Peyer's patch (tissue), 4 donors: ENCODE results near the gene PCK2. TPM values are rescaled to one million over a fixed set of nuclear protein-coding genes. Genes with fewer than 3 reads are reported as not detected.

Experiments
- DNase-seq, 3 donors: peaks; one replicate each; pipeline ENCODE4 v3.0.0-alpha.2; 2017 to 2019
- H3K27ac ChIP-seq, 4 donors: fragments of 200-600 bp; sonication (generic); one replicate each; pipeline ENCODE4 v1.5.1; 2016 to 2019
- H3K27me3 ChIP-seq, 2 donors: fragments of 200-600 bp; sonication (generic); one replicate each; pipeline ENCODE4 v1.5.1; 2019
- H3K36me3 ChIP-seq, 3 donors: fragments of 200-600 bp; sonication (generic); one replicate each; pipeline ENCODE4 v1.5.1; 2016 to 2019
- H3K4me1 ChIP-seq, 4 donors: fragments of 200-600 bp; sonication (generic); one replicate each; pipeline ENCODE4 v1.5.1; 2016 to 2019
- H3K4me3 ChIP-seq, 4 donors: fragments of 200-600 bp; sonication (generic); 1 replicate in 3 of 4; 2 replicates in 1 of 4; pipeline ENCODE4 v1.5.1; 2016 to 2019; ENCODE audit warnings: mild to moderate bottlenecking in 1 of 4
- H3K9me3 ChIP-seq, 4 donors: fragments of 200-600 bp; sonication (generic); one replicate each; pipeline ENCODE4 v1.5.1; 2016 to 2019; ENCODE audit warnings: mild to moderate bottlenecking in 1 of 4
- POLR2A ChIP-seq, 2 donors: fragments of 450-650 bp; IDR thresholded peaks; one replicate each; pipeline ENCODE4 v1.5.1; 2017; ENCODE audit warnings: antibody characterized with exemption in 2 of 2, mild to moderate bottlenecking in 2 of 2, moderate library complexity in 2 of 2
- total RNA-seq, 4 donors: library from RNA; depleted of rRNA; stranded (reverse); fragments of >200 nt; gene quantifications; one replicate each; pipeline ENCODE4 v1.1.0, GENCODE V29; 2016
- TF ChIP-seq, protein P1 (sequence below), 6 experiments: fragments of 450-650 bp in 4 of 6; fragments of 200-600 bp in 2 of 6; sonication (generic) in 1 of 6; IDR thresholded peaks; one replicate each; pipeline ENCODE4 v1.5.1; 2017 to 2019; ENCODE audit warnings: antibody characterized with exemption in 6 of 6, mild to moderate bottlenecking in 3 of 6, moderate library complexity in 1 of 6

Gene PCK2
- total RNA-seq, 4 donors from 2014 or later = 53.6 to 820 (median 644) TPM

DNA sequence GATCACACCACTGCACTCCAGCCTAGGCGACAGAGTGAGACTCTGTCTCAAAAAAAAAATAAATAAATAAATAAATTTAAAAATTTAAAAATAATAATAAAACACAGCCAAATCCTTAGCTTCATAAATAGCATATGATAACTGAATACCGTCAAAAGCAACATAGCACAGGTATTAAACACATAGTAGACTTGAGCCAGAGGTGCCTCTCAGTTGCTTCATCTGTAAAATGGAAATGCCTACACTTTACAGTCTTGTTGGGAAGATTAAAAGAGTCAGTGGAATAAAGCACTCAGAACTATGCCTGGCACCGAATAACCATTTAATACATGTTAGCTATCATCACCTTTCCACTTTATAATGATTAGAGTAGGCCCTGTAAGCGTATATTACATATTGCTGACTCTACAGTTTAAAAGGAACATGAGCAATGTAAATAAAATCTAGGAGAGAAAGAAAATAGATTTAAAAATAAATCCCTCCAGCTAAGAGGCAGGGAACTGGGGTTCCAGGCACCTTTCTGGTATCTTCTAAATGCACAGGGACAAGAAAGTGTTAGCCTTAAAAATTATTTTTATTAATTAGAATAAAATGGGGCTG lies 12.7 kb downstream of the PCK2 start:
- H3K9me3 ChIP-seq = no peaks in the 10 kb centered on the region
- H3K27ac ChIP-seq = no peak overlapping the region
- no peaks in the 10 kb centered on the region for H3K27me3 ChIP-seq
- H3K4me3 ChIP-seq = no peak overlapping the region
- H3K4me1 ChIP-seq = peaks cover 0 to 9% (median 3%) of the 10 kb centered on the region in 4 donors
- peaks cover 0 to 22% (median 0%) of the 10 kb centered on the region in 3 donors for H3K36me3 ChIP-seq
- DNase-seq = no peak
- TF ChIP-seq, protein P1, sequence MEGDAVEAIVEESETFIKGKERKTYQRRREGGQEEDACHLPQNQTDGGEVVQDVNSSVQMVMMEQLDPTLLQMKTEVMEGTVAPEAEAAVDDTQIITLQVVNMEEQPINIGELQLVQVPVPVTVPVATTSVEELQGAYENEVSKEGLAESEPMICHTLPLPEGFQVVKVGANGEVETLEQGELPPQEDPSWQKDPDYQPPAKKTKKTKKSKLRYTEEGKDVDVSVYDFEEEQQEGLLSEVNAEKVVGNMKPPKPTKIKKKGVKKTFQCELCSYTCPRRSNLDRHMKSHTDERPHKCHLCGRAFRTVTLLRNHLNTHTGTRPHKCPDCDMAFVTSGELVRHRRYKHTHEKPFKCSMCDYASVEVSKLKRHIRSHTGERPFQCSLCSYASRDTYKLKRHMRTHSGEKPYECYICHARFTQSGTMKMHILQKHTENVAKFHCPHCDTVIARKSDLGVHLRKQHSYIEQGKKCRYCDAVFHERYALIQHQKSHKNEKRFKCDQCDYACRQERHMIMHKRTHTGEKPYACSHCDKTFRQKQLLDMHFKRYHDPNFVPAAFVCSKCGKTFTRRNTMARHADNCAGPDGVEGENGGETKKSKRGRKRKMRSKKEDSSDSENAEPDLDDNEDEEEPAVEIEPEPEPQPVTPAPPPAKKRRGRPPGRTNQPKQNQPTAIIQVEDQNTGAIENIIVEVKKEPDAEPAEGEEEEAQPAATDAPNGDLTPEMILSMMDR (IDR thresholded peaks at IDR 0.05) = no peak
- TF ChIP-seq POLR2A (IDR thresholded peaks at IDR 0.05) = no peak

DNA sequence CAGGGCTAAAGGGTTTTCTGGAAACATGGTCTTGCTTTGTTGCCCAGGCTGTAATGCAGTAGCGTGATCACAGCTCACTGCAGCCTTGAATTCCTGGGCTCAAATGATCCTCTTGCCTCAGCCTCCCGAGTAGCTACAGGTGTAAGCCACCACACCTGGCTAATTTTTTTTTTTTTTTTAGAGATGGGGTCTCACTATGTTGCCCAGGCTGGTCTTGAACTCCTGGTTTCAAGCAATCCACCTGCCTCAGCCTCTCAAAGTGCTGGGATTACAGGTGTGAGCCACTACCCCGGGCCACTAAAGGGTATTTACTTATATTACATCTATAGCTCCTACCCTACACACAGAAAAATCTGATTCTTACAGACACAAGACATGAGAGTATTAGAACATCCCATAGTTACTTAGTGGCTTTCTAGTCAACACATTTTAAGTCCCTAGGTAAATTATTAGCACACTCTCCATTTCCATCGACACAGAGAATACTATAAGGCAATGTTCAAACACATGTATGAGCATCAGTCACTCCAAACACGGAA lies 14.3 kb downstream of the PCK2 start:
- no peaks in the 10 kb centered on the region for H3K27me3 ChIP-seq
- no peak for DNase-seq
- H3K4me1 ChIP-seq = peaks cover 0 to 9% (median 5%) of the 10 kb centered on the region in 4 donors
- H3K4me3 ChIP-seq = no peak overlapping the region
- H3K27ac ChIP-seq = peak overlapping the region; percentile 11 to 72 (median 40)
- no peaks in the 10 kb centered on the region for H3K9me3 ChIP-seq
- H3K36me3 ChIP-seq = peaks cover 0 to 5% (median 0%) of the 10 kb centered on the region in 3 donors
- no peak for TF ChIP-seq POLR2A (IDR thresholded peaks at IDR 0.05)
- TF ChIP-seq, protein P1 (IDR thresholded peaks at IDR 0.05) = no peak

DNA sequence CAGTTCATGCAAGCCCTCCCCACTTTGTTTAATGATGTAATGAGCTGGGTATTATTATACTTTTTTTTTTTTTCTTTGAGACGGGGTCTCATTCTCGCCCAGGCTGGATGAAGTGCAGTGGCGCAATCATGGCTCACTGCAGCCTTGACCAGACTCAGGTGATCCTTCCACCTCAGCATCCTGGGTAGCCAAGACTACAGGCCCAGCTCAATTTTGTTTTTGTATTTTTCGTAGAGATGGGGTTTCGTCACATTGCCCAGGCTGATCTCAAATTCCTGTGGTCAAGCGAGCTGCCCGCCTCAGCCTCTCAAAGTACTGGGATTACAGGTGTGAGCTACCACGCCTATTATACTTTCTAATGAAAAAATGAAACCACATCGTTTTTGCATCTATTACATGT lies 15.9 kb downstream of the PCK2 start:
- H3K27ac ChIP-seq = peak overlapping the region in 1 of 4 donors; percentile 23

DNA sequence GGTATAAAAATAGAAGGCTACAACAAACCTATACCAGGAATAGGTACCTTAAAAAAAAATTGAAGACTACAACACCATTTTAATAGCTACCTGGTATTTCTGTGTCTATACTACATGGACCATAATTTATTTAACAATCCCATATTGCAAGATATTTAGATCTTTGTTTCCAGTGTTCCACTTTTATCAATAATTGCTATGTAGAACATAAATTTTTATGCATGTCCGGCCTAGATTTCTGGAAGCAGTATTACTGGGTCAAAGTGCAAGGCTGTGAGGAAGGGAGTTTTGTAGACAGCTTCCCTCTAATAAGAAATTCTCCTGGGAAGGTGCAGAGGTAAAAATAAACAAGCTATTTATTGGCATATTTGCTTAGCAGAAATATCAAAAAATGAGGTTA lies 16.4 kb downstream of the PCK2 start:
- Histone ChIP-seq H3K4me3 (no peak overlapping the region), H3K9me3 (no peaks in the 10 kb centered on the region), H3K27me3 (no peaks in the 10 kb centered on the region), H3K27ac (peak overlapping the region in 2 of 4 donors; percentile 23 to 35), H3K36me3 (no peaks in the 10 kb centered on the region), H3K4me1 (peaks cover 0 to 12% (median 8%) of the 10 kb centered on the region in 4 donors)
- TF ChIP-seq POLR2A (IDR thresholded peaks at IDR 0.05) = no peak
- TF ChIP-seq, protein P1 (IDR thresholded peaks at IDR 0.05) = no peak
- DNase-seq = no peak

More for the DNA sequence above, 15.9 kb downstream of the PCK2 start:
- Histone ChIP-seq H3K27me3 (no peaks in the 10 kb centered on the region), H3K9me3 (no peaks in the 10 kb centered on the region), H3K36me3 (no peaks in the 10 kb centered on the region), H3K4me3 (no peak overlapping the region), H3K4me1 (peaks cover 0 to 10% (median 8%) of the 10 kb centered on the region in 4 donors)
- no peak for TF ChIP-seq POLR2A (IDR thresholded peaks at IDR 0.05)
- TF ChIP-seq, protein P1 (IDR thresholded peaks at IDR 0.05) = no peak
- DNase-seq = no peak

DNA sequence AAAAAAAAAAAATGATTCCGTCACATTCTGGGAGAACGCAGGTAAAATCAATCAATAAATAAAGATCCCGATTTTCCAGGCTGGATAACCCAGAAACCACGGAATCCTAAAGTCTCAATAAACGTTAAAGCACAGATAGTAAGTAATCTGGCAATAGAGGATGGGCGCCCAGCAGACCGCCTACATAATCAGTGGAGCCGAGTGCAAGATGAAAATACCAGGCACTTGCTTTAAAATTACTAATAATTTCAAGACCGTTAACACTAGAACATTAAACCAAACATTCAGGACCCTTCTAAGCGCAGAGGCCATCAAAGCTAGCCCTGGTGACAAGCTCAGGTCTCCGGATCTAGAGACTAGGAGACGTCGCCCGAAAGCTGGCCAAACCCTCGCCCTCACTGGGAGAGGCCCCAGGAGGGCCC lies 19.3 kb downstream of the PCK2 start:
- Histone ChIP-seq H3K4me3 (peak overlapping the region; percentile 50 to 89 (median 72)), H3K36me3 (peaks cover 0 to 17% (median 0%) of the 10 kb centered on the region in 3 donors), H3K27ac (peak overlapping the region; percentile 94 to 99 (median 97)), H3K9me3 (no peaks in the 10 kb centered on the region), H3K27me3 (no peaks in the 10 kb centered on the region), H3K4me1 (peaks cover 9 to 31% (median 11%) of the 10 kb centered on the region in 4 donors)
- no peak for DNase-seq
- TF ChIP-seq, protein P1 (IDR thresholded peaks at IDR 0.05) = no peak
- no peak for TF ChIP-seq POLR2A (IDR thresholded peaks at IDR 0.05)
